Stimulated activated CD8-positive, alpha-beta memory T cell treated with anti-CD3 and anti-CD28 coated beads, Interleukin-4, amount 100 ng/mL, for 1 hour (primary cell): ENCODE results near the gene ZBTB4.

Experiments used
- DNase-seq, 2 donors: peaks; one replicate each; pipeline ENCODE4 v3.0.0-alpha.2; 2020; ENCODE audit warnings: low read depth in 2 of 2, low spot score in 1 of 2

Gene ZBTB4

DNA sequence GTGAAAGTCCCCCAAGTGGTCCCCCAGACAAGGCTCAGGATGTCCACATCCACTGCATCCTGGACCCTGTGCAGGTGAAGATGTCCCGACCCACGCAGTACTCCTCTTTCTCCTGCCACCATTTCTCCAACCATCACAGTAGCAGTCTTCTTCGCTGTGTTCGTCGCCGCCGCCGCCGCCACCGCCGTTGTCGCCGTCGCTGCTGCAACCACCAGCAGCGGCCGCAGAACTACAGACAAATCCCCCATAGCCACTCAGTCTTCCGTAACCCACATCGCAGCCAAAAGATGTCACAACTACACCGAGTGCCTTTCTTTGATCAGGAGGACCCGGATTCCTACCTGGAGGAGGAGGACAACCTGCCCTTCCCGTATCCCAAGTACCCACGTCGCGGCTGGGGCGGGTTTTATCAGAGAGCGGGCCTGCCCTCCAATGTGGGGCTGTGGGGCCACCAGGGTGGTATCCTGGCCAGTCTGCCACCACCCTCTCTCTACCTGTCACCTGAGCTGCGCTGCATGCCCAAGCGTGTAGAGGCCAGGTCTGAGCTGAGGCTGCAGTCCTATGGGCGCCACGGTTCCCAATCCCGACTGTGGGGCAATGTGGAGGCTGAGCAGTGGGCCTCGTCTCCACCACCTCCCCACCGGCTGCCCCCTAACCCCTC, 53.1 kb downstream of the ZBTB4 start:
- DNase-seq: no peak

DNA sequence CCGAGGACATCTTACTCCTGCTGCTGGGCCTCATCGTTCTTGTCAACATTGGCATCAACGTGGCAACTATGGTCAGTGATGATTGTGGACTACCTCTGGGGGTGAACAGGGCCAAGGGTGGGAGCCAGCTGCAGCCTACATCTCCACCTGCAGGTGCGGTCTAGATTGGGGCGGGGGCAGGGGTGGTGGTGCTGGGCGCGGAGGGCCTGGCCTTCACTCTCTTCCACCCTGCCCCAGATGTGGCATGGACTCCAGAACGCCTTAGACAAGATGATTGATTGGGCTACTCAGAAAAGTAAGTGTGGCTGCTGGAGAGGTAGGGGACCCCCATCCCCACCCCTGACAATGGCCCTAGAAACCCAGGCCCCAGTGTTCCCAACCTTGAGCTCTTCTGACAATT, 53.7 kb downstream of the ZBTB4 start:
- no peak for DNase-seq

- DNase-seq: no peak
Measured at GRCh38 chr17:7425316-7425715, 54.1 kb downstream of the ZBTB4 start, which contains the start of gene SPEM2. Gene SPEM2, plus strand, starts transcription at chr17:7425616. Its CDS starts 73 bp downstream, at chr17:7425689.

- DNase-seq: no peak
Measured at GRCh38 chr17:7423679-7424078, 55.8 kb downstream of the ZBTB4 start.

DNA sequence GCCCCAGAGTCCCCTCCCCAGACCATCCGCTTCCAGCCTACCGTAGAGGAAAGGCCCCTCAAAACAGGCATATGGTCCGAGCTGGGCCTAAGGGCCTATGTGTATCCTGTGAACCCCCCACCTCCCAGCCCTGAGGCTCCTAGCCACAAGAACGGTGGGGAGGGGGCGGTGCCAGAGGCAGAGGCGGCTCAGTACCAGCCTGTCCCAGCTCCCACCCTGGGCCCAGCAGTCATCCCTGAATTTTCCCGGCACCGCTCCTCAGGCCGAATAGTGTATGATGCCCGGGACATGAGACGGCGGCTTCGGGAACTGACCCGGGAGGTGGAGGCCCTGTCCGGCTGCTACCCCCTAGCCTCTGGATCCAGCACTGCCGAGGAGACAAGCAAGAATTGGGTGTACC, 58.2 kb downstream of the ZBTB4 start:
- DNase-seq: no peak

DNA sequence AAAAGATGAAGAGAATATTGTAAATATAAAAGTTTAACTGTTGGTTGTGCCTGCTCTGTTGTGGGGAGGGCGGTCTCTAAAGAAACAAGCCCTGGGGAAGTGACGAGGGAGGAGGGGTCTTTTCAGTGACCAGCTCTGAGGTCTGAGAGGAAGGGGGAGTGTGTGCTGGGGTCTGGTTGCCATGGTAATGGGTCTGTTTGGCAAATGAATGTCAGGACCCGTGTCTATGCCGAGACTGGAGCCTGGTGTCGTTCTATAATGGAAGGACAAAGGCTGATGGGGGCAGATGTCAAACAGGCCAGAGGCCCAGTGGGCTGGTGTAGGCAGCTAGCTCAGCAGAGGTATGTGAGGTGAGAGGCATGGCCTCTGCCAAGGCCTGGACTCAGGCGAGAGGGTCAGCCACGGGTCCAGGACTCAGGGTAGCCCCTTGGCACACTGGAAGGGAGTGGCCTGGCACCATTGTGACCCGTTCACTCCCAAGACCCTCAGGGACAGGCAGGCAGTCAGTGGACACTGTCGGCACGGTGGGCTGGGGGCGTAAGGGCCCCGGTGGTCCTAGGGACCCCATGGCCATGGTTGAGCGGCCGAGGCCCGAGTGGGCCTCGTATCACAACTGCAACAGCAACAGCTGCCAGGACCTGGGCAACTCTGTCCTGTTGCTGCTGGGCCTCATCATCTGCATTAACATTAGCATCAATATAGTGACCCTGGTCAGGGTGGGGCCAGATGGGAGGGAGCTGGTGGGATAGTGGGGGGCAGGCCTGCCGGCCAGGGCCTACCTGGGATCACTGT, 59.4 kb downstream of the ZBTB4 start, which contains the start of gene SPEM1:
Gene SPEM1, plus strand, starts transcription at position 506 of the 792 bp plus-strand sequence. Its CDS starts 61 bp downstream, at position 567.
- no peak for DNase-seq

DNA sequence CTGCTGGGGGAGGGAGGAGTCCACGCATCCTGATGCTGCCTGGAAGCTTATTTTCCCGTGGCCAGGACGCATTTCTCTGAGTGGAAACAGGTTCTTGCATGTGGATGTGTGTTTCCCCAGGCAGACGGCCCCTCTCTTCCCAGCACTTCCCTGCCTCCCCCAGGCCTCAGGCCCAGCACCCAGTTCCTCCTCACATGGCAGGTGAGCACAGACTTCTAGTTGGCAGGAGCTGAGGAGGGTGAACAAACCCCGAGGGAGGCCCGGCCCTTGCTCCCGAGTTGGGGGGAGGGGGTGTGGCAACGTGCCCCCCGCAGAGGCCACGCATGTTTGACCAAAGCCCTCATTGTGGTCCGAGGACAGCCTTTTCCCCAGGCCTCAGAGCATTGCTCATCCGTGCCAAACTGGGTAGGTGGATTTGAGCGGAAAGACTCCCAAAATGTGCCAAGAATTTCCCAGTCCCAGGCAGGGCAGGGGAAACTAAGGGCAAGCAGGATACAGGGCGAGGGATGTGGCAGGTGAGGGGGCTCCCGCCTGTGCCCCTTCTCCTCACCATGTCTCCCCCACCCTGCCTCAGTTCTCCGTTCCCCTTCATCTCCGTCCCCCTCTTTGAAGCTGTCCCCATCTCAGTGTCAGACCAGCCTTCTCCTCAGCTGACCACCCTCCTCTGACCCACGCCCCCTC, 60.8 kb downstream of the ZBTB4 start:
- no peak for DNase-seq

GRCh38 chr17:7417056-7417655, 62.3 kb downstream of the ZBTB4 start:
- no peak for DNase-seq

DNA sequence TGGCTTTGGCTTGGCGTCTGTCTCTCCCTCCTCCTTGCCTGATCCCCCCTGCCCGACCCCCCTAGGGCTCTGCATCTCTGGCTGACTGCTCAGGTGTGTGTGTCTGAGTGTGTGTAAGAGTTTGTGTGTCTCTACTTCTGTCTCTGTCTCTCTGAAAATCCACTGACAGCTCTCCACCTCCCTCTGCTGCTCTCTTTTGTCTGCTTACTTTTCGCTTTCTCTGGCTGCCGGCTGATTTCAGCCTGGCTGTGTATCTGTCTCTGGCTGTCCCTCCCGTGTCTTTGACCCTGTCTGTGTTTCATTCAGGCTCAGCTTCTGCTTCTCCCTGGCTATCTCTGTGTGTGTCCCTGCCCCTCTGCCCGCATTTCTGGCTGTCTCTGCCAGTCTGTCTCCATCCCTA, 63.1 kb downstream of the ZBTB4 start:
- DNase-seq: no peak

GRCh38 chr17:7415784-7416183, 63.6 kb downstream of the ZBTB4 start:
- DNase-seq: no peak

GRCh38 chr17:7414837-7415236, 64.6 kb downstream of the ZBTB4 start:
- no peak for DNase-seq

GRCh38 chr17:7413346-7413985, 66.0 kb downstream of the ZBTB4 start:
- DNase-seq: no peak

DNA sequence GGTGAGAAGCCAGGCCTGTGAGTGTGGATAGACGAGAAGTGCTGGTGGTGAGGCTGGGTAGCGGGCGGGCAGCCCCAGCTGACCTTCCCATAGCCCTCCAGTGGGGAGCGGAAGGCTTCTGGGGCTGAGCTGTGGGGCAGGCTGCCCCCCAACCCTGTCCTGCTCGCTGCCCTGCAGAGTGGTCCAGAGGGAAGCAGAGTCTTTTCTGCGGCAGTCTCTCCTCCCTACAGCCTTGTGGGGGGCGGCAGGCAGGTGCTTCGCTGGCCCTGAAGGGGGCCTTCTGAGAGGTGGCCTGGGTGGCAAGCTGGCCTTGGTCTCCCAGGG, 68.0 kb downstream of the ZBTB4 start:
- no peak for DNase-seq

DNA sequence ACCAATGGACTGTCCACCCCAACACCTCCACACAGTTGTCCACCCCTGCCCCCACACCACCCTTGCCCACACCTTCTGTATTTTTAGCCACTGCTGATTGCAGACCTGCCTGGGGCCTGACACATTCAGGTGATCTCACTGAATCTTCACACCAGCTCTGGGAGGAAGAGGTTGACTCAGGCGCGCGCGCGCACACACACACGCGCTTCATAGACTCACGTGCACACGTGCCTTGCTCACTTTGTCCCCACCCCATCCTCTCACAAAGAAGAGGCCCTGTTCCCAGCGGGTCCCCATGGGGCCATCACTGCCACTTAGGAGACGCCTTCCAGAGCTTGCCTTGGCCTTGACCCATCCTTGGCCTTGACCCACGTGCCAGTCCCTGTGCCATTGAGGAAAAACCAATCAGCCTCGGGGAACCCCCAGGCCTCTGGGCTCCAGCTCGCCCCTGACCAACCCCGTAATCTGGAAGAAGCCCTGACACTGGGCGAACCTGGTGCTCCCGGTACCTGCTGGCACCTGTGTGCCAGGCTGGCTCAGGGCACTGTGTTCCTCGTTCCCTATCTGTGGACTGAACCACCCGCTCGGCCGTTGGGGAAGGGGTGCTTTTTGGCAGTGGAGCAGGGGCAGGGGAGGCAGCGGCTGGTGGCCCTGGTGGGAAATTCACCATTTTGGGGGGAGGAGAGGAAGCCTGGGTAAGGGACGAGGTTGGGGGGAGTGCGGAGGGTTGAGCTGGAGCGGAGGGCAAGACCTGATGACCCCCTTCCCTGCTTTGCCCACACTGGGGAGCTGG, 68.6 kb downstream of the ZBTB4 start:
- DNase-seq: no peak

GRCh38 chr17:7409716-7410115, 69.7 kb downstream of the ZBTB4 start:
- no peak for DNase-seq
